Esophagus muscularis mucosa (tissue), 4 donors: ENCODE measurements around the gene PRPF18.

Experiments
- CTCF ChIP-seq, 3 experiments: fragments of 200-600 bp in 2 of 3; fragments of 450-650 bp in 1 of 3; sonication (generic) in 2 of 3; IDR thresholded peaks; one replicate each; pipeline ENCODE4 v1.5.1; 2017 to 2019; ENCODE audit warnings: antibody characterized with exemption in 3 of 3, mild to moderate bottlenecking in 2 of 3, moderate library complexity in 1 of 3
- EP300 ChIP-seq: sonication (generic); formaldehyde crosslinking; IDR thresholded peaks from one replicate; pipeline ENCODE4 v1.6.1; 2017; ENCODE audit warnings: antibody characterized with exemption
- POLR2A ChIP-seq: fragments of 450-650 bp; IDR thresholded peaks from one replicate; pipeline ENCODE4 v1.6.1; 2017; ENCODE audit warnings: antibody characterized with exemption, moderate library complexity, mild to moderate bottlenecking, low read depth
- POLR2AphosphoS5 ChIP-seq, 2 donors: sonication (generic); formaldehyde crosslinking; IDR thresholded peaks; one replicate each; pipeline ENCODE4 v1.6.1; 2017; ENCODE audit warnings: antibody characterized with exemption in 2 of 2

DNA sequence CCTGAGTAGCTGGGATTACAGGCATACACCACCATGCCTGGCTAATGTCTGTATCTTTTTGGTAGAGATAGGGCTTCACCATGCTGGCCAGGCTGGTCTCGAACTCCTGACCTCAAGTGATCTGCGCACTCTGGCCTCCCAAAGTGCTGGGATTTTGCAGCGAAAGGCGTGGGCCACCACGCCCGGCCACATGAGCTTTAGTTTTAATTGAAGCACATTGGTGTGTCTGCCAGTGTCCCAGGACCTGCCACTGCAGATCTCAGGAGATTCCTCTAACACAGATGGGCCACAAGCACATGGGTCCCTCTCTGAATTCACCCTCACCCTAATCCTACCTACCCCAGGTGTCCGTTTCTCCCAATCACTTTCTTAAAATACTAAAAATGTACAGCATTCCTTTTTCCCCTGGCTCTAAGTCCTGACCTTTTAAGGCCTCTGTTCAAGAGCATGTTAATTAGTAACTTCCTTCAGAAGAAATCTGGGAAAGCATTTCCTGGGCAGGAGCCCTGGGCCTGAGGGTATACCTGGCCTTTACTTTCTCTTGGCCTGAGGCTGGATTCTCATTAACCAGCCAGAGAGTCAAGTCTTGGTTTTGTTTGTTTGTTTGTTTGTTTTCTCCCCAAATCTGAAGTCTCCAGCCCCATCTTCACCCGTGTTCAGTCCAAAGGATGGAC, 82.6 kb downstream of the PRPF18 start:
- TF ChIP-seq POLR2A: no peak
- TF ChIP-seq POLR2AphosphoS5 (IDR thresholded peaks at IDR 0.05): no peak
- TF ChIP-seq CTCF (IDR thresholded peaks at IDR 0.05): no peak
- TF ChIP-seq EP300: no peak
